H1 (cell line): Measurements from ENCODE around the gene RNF144A. TPM values are rescaled to one million over a fixed set of nuclear protein-coding genes. Genes with fewer than 3 reads are reported as not detected.

Experiments
- CTCF ChIP-seq, 3 experiments: IDR thresholded peaks; 1 replicate in 2 of 3; 2 replicates in 1 of 3; pipeline versions ENCODE4 v1.5.1 to v1.6.1; 2011; ENCODE audit warnings: low read length in 3 of 3, mild to moderate bottlenecking in 3 of 3, inconsistent platforms in 2 of 3, low read depth in 1 of 3, moderate library complexity in 1 of 3; ENCODE audit not compliant: insufficient read depth in 1 of 3; ENCODE audit errors: control extremely low read depth in 1 of 3
- EGR1 ChIP-seq: IDR thresholded peaks from 2 replicates; pipeline ENCODE4 v1.6.1; 2011; ENCODE audit warnings: low read depth, low read length, borderline replicate concordance
- RNF2 ChIP-seq: fragments of 200-900, 300-1000 bp; sonication (generic); IDR thresholded peaks from 2 replicates; pipeline ENCODE4 v1.7.1; 2016; ENCODE audit warnings: borderline replicate concordance, low read depth, mild to moderate bottlenecking, antibody characterized with exemption, low read length; ENCODE audit not compliant: poor library complexity, severe bottlenecking; ENCODE audit errors: missing control alignments
- SUZ12 ChIP-seq: fragments of 200-600 bp; sonication (generic); IDR thresholded peaks from 2 replicates; pipeline ENCODE4 v1.6.1; 2012; ENCODE audit warnings: mild to moderate bottlenecking, inconsistent platforms, low read length, moderate library complexity, mixed read lengths
- ZNF274 ChIP-seq: IDR thresholded peaks from 2 replicates; pipeline ENCODE4 v1.7.0; 2012; ENCODE audit warnings: low read length, borderline replicate concordance; ENCODE audit errors: extremely low read depth
- polyA plus RNA-seq, 7 experiments: library from polyadenylated mRNA; depleted of rRNA in 3 of 7; stranded (reverse) in 5 of 7; unstranded in 2 of 7; fragments of >200 nt in 5 of 7; fragments of 200-250 nt in 2 of 7; gene quantifications; 1 replicate in 5 of 7; 2 replicates in 1 of 7; 4 replicates in 1 of 7; pipeline versions ENCODE4 v1.2.1 to v1.2.3, GENCODE V29; 2011 to 2013; ENCODE audit warnings: missing spikeins in 2 of 7, mixed read lengths in 2 of 7
- total RNA-seq: library from RNA; stranded (reverse); fragmentation: NEBNext Ultra II Directional; extraction: Animal tissue kit (Norgen Biotek cat#: 25700); gene quantifications from 2 replicates; pipeline ENCODE4 v1.2.1, GENCODE V29; 2021

RNF144A gene
- total and polyA plus RNA-seq, 2 of the 8 experiments (the other 6 are each of a cell fraction or from before 2014, with no cell fraction given): 14.0 to 15.0 TPM

GRCh38 chr2:6914828-6915227 lies 2.4 kb upstream of the RNF144A start (continued):
- no peak for TF ChIP-seq SUZ12
- no peak for TF ChIP-seq EGR1
- no peak for TF ChIP-seq CTCF (IDR thresholded peaks at IDR 0.05; ENCODE audit: control extremely low read depth in 1 of 3, insufficient read depth in 1 of 3, low read depth in 1 of 3, low read length in 3 of 3)
- no peak for TF ChIP-seq RNF2
- no peak for TF ChIP-seq ZNF274
